Choroid plexus epithelial cell (primary cell): Measurements from ENCODE around the gene SSTR1.
"Not testable (repeated sequence)": the region's sequence is repeated elsewhere in the genome, so short reads cannot be mapped to it uniquely, and the experiment has no call there.

Source experiments
- DNase-seq: peaks from one replicate; pipeline ENCODE4 v3.0.0-alpha.2; 2010; ENCODE audit warnings: low read depth
- H3K4me3 ChIP-seq: 2 replicates; pipeline ENCODE4 v1.5.1; 2011; ENCODE audit warnings: low read depth, mild to moderate bottlenecking, control low read depth, low read length, moderate library complexity
- CTCF ChIP-seq: conservative IDR thresholded peaks from 2 replicates; pipeline ENCODE4 v1.5.1; 2011; ENCODE audit warnings: low read depth, mild to moderate bottlenecking, control low read depth, inconsistent platforms, low read length, moderate library complexity

Gene SSTR1

DNA sequence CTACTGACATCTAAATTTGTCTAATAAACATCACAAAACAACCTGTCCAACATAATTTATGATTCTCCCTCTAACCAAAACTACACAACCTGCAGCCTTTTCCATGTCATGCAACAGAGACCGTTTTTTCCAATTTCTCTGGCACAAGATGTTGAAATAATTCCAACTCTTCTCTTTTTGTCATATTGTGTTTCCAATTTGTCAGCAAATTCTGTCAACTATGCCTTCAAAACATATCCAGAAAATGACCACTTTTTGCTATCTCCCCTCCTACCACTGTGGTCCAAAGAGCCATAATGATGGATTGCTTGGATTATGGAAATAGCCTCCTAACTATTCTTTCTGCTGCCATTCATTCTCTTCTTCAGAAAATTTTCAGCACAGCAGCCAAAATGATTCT, 31.3 kb upstream of the SSTR1 start:
- no peak overlapping the region for H3K4me3 ChIP-seq
- DNase-seq = no peak
- TF ChIP-seq CTCF = no peak

DNA sequence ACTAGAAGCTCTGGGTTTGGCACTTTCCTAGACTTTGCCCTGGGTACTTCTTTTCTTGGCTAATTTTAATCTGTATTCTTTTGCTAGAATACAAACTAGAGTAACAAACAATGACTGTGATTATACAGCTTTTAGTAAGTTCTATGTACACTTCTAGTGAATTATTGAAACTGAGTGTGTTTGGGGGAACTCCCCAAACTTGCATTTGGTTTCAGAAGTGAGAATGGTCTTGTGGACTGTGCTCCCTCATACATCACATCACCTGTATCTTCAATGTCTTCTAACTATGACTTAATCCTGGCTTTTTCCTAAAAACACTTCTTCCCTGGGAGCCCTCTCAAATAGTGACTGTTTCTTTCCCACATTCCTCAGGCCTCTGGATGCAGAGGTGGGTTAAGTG, 23.6 kb upstream of the SSTR1 start:
- no peak overlapping the region for H3K4me3 ChIP-seq
- no peak for DNase-seq
- no peak for TF ChIP-seq CTCF

- DNase-seq = no peak
- no peak for TF ChIP-seq CTCF
Observed at GRCh38 chr14:38185671-38186070, 22.0 kb upstream of the SSTR1 start.

DNA sequence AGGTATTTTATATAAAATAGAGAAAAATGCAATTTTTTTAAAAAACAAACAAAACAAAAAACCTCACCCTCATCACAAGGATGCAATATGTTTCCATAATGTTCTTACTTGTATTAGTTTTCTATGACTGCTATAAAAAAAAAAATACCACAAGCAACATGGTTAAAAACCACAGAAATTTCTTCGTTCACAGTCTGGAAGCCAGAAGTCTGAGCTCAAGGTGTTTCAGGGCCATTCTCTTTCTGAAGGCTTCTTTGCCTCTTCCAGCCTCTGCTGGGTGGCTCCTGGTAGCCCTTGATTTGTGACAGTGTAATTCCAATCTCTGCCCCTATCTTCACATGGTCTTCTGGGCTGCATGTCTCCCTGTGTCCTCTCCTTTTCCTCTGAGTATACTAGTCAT, 21.5 kb upstream of the SSTR1 start:
- H3K4me3 ChIP-seq = no peak overlapping the region
- TF ChIP-seq CTCF = no peak
- DNase-seq = no peak

More at GRCh38 chr14:38185671-38186070, 22.0 kb upstream of the SSTR1 start:
- no peak overlapping the region for H3K4me3 ChIP-seq

GRCh38 chr14:38187528-38187927, 20.2 kb upstream of the SSTR1 start:
- DNase-seq = no peak
- no peak overlapping the region for H3K4me3 ChIP-seq
- TF ChIP-seq CTCF = no peak

GRCh38 chr14:38189930-38190726, 17.6 kb upstream of the SSTR1 start:
- H3K4me3 ChIP-seq = no peak overlapping the region
- no peak for DNase-seq
- TF ChIP-seq CTCF = no peak

- not testable (repeated sequence) for H3K4me3 ChIP-seq, DNase-seq
Observed at GRCh38 chr14:38190846-38191245, 16.9 kb upstream of the SSTR1 start.

DNA sequence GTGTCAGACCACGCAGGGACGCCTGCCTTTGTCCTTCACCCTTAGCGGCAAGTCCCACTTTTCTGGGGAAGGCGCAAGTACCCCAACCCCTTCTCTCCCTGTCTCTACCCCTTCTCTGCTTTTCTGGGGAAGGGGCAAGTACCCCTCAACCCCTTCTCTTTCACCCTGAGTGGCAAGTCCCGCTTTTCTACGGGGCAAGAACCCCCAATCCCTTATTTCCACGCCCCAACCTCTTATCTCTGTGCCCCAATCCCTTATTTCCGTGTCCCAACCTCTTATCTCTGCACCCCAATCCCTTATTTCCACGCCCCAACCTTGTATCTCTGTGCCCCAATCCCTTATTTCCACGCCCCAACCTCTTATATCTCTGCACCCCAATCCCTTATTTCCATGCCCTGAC, 16.2 kb upstream of the SSTR1 start:
- H3K4me3 ChIP-seq, DNase-seq: not testable (repeated sequence)
